PFSK-1 (cell line): ENCODE results near the gene NCOA6.

Experiments
- POLR2AphosphoS5 ChIP-seq: IDR thresholded peaks from 2 replicates; pipeline ENCODE4 v1.6.1; 2012; ENCODE audit warnings: low read depth, mild to moderate bottlenecking, control low read depth, low read length, moderate library complexity
- SIN3A ChIP-seq: IDR thresholded peaks from 2 replicates; pipeline ENCODE4 v1.6.1; 2012; ENCODE audit warnings: mild to moderate bottlenecking, low read length, moderate library complexity, borderline replicate concordance; ENCODE audit not compliant: insufficient read depth
- TAF1 ChIP-seq: IDR thresholded peaks from 2 replicates; pipeline ENCODE4 v1.6.1; 2012; ENCODE audit warnings: low read length, control low read depth, borderline replicate concordance; ENCODE audit not compliant: insufficient read depth
- TF ChIP-seq, protein P1 (sequence below), 2 experiments: IDR thresholded peaks; 2 replicates each; pipeline versions ENCODE4 v1.6.1 to v1.8.0; 2011 to 2012; ENCODE audit warnings: low read depth in 2 of 2, low read length in 2 of 2, control low read depth in 1 of 2, inconsistent platforms in 1 of 2, mild to moderate bottlenecking in 1 of 2, moderate library complexity in 1 of 2; ENCODE audit not compliant: insufficient read depth in 1 of 2

DNA sequence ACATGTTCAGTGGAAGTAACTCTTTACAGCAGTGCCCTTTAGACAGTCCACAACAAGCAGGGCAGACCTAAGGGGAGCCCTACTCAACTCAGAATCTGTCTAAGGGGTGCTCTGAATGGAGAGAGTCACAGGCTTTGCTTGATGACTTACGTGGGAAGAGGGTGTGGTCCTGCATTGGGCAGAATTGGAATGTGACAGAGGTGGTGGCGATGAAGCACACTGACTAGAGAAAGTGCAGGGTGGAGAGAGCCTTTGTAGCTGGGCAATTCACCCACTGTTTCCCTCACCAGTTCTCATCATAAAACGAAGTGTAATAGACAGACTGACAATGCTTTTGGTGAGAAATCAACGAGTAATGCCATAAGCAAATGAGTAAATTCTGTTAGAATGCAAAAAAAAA, 110.1 kb downstream of the NCOA6 start:
- no peak for TF ChIP-seq TAF1
- TF ChIP-seq POLR2AphosphoS5: no peak
- no peak for TF ChIP-seq SIN3A
- TF ChIP-seq, protein P1, sequence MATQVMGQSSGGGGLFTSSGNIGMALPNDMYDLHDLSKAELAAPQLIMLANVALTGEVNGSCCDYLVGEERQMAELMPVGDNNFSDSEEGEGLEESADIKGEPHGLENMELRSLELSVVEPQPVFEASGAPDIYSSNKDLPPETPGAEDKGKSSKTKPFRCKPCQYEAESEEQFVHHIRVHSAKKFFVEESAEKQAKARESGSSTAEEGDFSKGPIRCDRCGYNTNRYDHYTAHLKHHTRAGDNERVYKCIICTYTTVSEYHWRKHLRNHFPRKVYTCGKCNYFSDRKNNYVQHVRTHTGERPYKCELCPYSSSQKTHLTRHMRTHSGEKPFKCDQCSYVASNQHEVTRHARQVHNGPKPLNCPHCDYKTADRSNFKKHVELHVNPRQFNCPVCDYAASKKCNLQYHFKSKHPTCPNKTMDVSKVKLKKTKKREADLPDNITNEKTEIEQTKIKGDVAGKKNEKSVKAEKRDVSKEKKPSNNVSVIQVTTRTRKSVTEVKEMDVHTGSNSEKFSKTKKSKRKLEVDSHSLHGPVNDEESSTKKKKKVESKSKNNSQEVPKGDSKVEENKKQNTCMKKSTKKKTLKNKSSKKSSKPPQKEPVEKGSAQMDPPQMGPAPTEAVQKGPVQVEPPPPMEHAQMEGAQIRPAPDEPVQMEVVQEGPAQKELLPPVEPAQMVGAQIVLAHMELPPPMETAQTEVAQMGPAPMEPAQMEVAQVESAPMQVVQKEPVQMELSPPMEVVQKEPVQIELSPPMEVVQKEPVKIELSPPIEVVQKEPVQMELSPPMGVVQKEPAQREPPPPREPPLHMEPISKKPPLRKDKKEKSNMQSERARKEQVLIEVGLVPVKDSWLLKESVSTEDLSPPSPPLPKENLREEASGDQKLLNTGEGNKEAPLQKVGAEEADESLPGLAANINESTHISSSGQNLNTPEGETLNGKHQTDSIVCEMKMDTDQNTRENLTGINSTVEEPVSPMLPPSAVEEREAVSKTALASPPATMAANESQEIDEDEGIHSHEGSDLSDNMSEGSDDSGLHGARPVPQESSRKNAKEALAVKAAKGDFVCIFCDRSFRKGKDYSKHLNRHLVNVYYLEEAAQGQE (IDR thresholded peaks at IDR 0.05; ENCODE audit: insufficient read depth in 1 of 2, low read depth in 2 of 2, low read length in 2 of 2): no peak
